NCI-H2081 (cell line): ENCODE results near the gene DLL3.

Source experiments
- DNase-seq, 2 experiments: peaks; one replicate each; lab custom pipeline; 2025; lab: John Stamatoyannopoulos, UW

Gene DLL3

DNA sequence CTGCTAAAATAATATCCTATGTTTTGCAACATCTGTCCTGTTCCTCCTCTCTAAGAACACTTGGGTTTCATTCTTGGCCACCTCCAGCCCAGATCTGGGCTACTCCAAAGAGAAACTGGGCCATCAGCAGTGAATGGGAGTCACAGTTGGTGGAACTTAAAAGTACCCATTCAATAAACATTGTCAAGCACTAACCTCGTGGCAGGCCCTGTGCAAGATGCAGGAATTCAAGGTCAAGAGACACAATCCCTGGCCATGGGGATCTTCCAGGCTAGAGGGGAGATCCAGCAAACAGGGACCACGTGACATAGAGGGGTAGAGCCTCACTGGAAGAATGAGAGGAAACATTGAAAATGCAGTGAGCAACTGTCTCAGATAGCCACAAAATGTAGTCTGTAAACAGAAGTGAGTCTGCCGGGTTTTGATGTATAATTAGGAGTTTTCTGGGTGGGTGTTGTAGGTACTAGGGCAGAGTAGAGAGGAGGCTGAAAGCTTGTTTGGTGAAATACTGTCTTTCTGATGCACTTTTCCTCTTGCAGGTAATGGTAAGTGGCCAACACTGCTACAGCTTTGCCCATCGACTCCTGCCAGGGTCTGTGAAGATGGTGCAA, 56.1 kb downstream of the DLL3 start:
- no peak for DNase-seq

- no peak for DNase-seq
Observed at GRCh38 chr19:39555883-39556282, 57.1 kb downstream of the DLL3 start.
